ENCODE data around the gene MFAP3L.

Gene MFAP3L

GRCh38 chr4:170017252-170017651 lies 8.9 kb downstream of the MFAP3L start:
- DNase-seq: no peak

DNA sequence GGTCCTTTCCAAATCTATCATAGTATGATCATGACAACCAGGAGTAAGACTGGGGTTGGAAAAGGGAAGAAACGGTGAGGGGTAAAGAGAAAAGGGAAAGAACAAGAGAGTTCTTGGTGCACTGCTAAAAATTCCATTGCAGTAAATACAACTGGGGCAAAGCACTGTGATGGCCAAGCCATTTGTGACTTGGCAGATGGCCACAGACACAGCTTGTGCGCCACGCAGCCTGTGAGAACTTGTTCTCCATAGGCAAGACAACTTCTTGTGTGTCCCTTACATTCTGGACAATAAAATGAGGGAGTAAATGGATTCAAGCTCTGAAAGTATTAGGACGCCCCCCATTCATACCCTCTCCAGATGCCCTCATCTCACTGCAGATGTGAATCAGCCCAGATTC lies 10.9 kb downstream of the MFAP3L start:
- no peak for DNase-seq

GRCh38 chr4:170014359-170015011 lies 11.7 kb downstream of the MFAP3L start:
- no peak for DNase-seq

- no peak for DNase-seq
Measured at GRCh38 chr4:170012629-170012958, 13.6 kb downstream of the MFAP3L start.

DNA sequence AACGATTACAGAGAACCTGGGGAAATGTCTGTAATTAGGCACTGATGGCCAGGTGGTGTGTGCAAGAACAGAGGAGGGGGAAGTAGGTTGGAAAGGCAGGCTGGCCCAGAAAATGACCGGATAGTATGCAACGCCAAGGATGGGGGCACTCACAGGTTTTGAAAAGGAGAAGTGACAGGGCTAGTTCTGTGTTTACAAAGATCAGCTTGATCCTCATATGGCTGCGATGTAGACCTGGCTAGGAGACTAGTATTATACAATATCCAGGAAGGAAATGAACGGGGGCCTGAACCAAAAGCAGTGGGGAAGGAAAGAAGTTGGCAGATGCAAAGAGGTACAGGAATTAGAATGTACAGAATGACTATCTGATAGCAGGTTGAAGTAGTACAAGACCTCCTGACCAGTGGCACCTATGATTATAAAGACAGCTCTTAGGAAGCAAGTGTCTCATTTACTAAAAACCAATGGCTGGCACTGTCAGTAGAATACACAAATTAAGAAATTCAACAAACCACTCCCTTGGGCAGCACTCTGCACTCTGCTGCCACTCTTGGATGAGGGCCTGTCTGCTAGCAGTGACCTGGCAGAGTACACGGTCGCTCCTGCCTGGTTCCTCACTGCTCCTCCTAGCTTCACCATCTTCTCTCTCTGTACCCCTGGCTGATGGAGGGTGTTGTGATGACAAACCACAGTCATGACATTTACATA lies 14.1 kb downstream of the MFAP3L start:
- DNase-seq: no peak

- no peak for DNase-seq
Measured at GRCh38 chr4:170009291-170009690, 16.9 kb downstream of the MFAP3L start.

DNA sequence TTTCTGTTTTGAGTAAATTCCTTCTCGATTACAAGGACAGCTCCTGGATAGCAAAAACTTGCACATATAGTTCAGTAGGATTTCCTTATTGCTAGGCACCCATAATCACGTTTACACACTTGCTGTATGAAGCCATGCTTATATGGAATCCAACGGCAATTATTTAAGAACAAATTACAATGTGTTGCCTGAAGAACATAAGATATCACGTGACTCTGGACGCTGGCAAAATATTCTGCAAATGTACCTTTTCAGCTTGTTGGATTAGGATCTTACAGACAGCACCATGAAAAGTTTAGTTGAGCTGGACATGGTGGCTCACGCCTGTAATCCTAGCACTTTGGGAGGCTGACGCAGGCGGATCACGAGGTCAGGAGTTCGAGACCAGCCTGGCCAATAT lies 17.4 kb downstream of the MFAP3L start:
- no peak for DNase-seq

DNA sequence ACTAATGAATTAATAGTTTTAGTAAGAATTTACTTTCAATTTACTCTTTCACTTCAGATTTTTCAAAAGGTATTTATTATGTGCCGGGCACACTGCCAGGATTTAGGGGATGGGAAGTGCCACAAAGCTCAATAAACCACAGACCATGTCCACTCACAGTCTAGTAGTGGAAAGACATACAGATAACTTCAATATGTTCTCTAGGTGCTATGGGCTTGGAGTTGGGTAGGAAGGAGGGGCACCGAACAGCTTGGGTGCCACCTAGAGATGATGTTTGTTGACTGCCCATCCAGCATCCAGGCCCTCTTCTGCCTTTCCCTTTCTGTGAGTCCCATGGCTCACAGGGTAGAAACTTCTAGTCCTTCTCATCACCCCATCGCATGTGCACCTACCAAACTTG lies 17.8 kb downstream of the MFAP3L start:
- no peak for DNase-seq

DNA sequence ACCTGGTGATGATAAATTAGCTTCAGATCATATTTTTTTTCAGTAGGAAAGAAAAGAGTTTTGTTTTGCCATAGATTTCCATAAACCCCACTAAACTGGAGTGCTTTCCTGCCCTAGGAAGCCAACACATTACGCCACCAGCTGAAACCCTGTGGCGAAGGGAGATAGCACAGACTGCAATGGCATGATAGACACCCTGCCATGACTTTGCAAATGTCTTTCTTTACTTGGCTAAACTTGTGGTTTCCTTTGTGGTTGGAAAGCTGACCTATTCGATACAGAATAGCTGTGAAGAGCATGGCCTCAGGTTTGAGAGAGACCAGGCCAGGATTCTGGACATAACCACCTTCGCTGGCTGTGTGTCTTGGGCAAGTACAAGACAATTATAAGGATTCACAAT lies 19.1 kb downstream of the MFAP3L start:
- no peak for DNase-seq

- no peak for DNase-seq
Measured at GRCh38 chr4:170005472-170005871, 20.7 kb downstream of the MFAP3L start.

- no peak for DNase-seq
Measured at GRCh38 chr4:170004651-170005295, 21.4 kb downstream of the MFAP3L start.

DNA sequence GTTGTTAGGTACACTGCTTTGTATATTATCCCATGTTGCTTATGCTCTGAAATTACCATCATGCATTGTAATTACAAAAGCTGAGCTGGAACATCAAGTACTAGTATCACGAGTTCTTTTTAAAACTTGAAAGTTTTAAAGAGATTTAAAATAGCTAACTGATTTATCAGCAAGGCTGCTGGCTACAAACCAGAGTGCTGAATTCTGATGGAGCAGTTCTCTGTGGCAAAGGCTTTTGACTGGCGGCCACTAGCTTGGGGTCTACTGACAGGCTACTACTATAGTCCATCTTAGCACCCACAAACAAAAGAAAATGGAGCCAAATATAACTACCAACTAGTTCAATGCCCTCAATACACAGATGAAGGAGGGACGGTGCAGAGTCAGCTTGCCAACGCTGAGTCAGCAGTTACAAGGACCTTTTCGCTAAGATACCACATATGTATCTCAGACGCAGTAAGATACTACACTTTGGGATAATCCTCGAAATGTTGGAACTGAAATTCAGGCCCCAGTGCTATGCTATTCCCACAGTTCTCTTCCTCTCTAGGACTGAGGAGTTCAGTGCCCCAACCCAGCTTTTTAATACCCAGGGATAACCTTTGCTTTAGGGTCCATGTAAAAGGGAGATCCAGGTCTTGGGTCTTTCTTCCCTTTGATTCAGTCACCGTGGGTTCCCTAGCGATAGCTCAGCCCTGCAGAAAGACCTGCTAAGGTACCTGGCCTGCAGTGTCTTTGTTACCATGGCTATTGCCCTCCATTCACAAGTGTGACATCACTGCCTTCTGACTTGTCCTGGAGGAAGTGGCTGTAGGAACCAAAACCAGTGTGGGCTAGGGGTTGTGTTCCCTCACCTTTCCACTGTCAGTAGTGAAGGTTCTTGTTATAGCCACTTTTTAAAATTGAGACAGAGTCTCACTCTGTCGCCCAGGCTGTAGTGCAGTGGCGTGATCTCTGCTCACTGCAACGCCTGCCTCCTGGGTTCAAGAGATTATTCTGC lies 22.8 kb downstream of the MFAP3L start:
- DNase-seq: peak in 1 of 2 donors; percentile 31

- no peak for DNase-seq
Measured at GRCh38 chr4:170001745-170002267, 24.4 kb downstream of the MFAP3L start.

GRCh38 chr4:170001011-170001744 lies 25.0 kb downstream of the MFAP3L start:
- DNase-seq: no peak

GRCh38 chr4:169999923-170000322 lies 26.3 kb downstream of the MFAP3L start:
- no peak for DNase-seq

GRCh38 chr4:169998981-169999380 lies 27.2 kb downstream of the MFAP3L start:
- no peak for DNase-seq

DNA sequence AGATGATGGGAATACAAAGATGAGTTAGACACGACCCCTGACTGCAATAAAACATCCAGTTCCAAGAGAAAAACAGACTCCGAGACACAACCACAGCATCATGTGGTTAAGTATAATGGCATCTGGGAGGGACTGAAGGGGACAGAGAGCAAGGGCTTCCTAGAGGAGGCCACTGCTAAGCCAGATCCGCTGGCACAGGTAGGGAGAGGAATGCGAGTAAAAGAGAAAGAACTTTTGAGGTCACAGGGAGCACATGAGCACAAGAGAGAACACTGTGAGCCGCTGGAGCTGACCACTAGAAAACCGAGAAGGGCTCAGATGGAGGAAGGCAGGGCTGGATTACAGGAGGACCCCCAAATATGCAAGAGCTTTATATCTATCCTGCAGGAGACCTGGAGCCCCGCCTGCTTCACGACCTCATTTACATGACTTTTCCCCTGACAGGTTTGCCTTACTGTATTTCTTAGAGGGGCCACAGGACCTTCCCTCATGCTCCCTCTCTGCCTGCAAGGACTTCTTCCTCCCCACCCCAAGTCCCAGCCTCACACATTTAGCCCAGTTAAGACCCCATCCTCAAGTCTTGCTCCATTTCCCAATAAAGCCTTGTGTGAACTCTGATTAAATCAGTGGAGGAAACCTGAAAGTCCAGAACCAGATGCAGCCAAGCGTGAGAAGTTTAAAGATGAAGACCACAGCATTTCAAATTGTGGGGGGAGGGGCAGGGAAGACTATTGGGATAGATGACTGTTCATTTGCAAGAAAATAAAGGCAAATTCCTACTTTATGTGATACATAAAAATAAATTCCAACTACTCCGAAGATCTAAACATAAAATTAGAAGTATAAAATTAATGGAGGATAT lies 29.6 kb downstream of the MFAP3L start:
- DNase-seq: no peak

DNA sequence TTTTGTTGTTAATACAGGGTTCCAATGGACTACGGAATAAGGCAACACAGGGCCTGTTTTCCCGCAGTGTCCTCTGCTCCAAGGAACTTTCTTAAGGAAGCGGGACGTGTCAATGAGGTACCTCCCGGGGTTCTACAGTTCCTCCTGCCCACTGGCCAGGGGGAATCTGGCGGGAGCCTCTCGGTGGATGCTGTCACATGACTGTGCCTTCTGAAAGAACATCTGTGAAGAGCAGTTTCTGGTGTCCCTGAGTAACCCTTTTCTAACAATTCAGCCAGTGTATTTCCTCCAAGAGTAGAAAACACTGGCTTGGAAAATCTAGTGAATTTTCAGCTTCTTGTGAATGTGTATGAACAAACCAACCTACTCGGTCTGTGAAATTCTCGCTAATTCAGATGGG lies 32.7 kb downstream of the MFAP3L start:
- no peak for DNase-seq

GRCh38 chr4:169988252-169988651 lies 37.9 kb downstream of the MFAP3L start:
- no peak for DNase-seq

DNA sequence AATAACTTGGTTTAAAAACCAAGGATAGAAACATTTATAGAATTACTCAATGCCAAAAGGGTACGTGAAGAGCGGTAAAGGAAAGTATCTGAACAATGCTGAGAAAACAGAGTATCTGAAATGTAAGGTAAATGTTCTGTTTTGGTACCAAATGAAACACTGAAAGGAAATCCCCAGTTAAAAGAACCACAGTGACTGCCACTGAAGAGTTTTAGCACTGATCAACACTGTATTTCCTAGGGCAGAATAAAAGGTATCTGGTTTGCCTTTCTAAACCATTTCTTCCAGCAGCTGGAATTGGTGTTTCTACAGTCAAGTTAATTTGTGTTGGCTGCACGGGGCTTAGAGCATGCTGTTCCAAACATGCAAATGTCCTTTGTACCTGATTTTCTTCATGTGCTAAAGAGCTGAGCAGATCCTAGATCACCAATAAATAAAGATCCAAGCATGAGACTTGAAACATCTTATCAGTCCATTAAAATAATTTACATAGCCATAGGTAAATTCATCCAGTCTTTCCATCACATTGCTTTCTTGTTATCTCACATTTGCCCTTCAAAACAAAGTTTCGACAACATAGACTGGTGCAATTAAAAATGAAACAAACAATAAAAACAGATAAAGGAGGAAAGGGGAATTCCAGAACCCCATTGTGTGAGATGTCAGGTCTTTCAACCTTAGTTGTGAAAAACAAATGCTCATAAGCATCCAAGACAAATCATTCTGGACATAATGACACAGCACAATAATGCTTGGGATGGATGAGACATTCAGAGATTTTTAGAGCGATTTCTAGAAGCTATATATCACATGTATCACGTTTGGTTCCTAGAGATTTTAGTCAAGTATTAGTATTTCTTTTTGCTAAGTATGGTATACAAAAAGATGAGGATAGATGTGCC lies 38.6 kb downstream of the MFAP3L start:
- DNase-seq: no peak
